Measurements from ENCODE around the gene NACC1. TPM values are rescaled to one million over a fixed set of nuclear protein-coding genes. Genes with fewer than 3 reads are reported as not detected.

NACC1 gene
- total RNA-seq, 1 donor from 2014 or later = 103 TPM

GRCh38 chr19:13101590-13102415, 16.3 kb upstream of the NACC1 start:
- Mint-ChIP-seq H3K36me3 (ENCODE audit: insufficient read depth) (no peaks in the 10 kb centered on the region), H3K4me1 (ENCODE audit: low read depth) (no peaks in the 10 kb centered on the region), H3K9me3 (ENCODE audit: low read depth) (no peaks in the 10 kb centered on the region), H3K27ac (no peak overlapping the region), H3K4me3 (ENCODE audit: low read depth) (no peak overlapping the region), H3K27me3 (peaks cover 38% of the 10 kb centered on the region)
- no peak for DNase-seq (ENCODE audit: low spot score, unreplicated experiment)
- no peak for TF ChIP-seq CTCF (IDR thresholded peaks at IDR 0.05; ENCODE audit: unreplicated experiment)

- no peak for DNase-seq (ENCODE audit: low spot score, unreplicated experiment)
- no peaks in the 10 kb centered on the region for H3K9me3 Mint-ChIP-seq (ENCODE audit: low read depth)
- H3K27me3 Mint-ChIP-seq = peaks cover 32% of the 10 kb centered on the region
- peaks cover under 1% of the 10 kb centered on the region for H3K36me3 Mint-ChIP-seq (ENCODE audit: insufficient read depth)
- no peak overlapping the region for H3K4me3 Mint-ChIP-seq (ENCODE audit: low read depth)
- H3K27ac Mint-ChIP-seq = no peak overlapping the region
- H3K4me1 Mint-ChIP-seq (ENCODE audit: low read depth) = no peaks in the 10 kb centered on the region
- no peak for TF ChIP-seq CTCF (IDR thresholded peaks at IDR 0.05; ENCODE audit: unreplicated experiment)
Observed at GRCh38 chr19:13102416-13102665, 15.7 kb upstream of the NACC1 start.

- no peak within 1 kb of the TSS for H3K4me3 Mint-ChIP-seq (ENCODE audit: low read depth)
- no peaks in the 10 kb centered on the region for H3K9me3 Mint-ChIP-seq (ENCODE audit: low read depth)
- DNase-seq (ENCODE audit: low spot score, unreplicated experiment) = peak; percentile 46
- H3K27me3 Mint-ChIP-seq = peaks cover 29% of the 10 kb centered on the region
- TF ChIP-seq CTCF (IDR thresholded peaks at IDR 0.05; ENCODE audit: unreplicated experiment) = no peak
- peaks cover 2% of the 10 kb centered on the region for H3K36me3 Mint-ChIP-seq (ENCODE audit: insufficient read depth)
- no peaks in the 10 kb centered on the region for H3K4me1 Mint-ChIP-seq (ENCODE audit: low read depth)
- no peak within 1 kb of the TSS for H3K27ac Mint-ChIP-seq
Observed at GRCh38 chr19:13102666-13103580, 15.1 kb upstream of the NACC1 start, which contains the start of gene LYL1. LYL1 (minus strand) TSS chr19:13102858; CDS start chr19:13101171, 1,687 bp downstream.

- no peak for DNase-seq (ENCODE audit: low spot score, unreplicated experiment)
- Mint-ChIP-seq H3K9me3 (ENCODE audit: low read depth) (no peaks in the 10 kb centered on the region), H3K27me3 (peaks cover 20% of the 10 kb centered on the region), H3K27ac (no peak overlapping the region), H3K4me1 (ENCODE audit: low read depth) (no peaks in the 10 kb centered on the region), H3K4me3 (ENCODE audit: low read depth) (no peak overlapping the region), H3K36me3 (ENCODE audit: insufficient read depth) (peaks cover 2% of the 10 kb centered on the region)
- TF ChIP-seq CTCF (IDR thresholded peaks at IDR 0.05; ENCODE audit: unreplicated experiment) = no peak
Observed at GRCh38 chr19:13103581-13104359, 14.3 kb upstream of the NACC1 start.

- no peaks in the 10 kb centered on the region for H3K9me3 Mint-ChIP-seq (ENCODE audit: low read depth)
- TF ChIP-seq CTCF (IDR thresholded peaks at IDR 0.05; ENCODE audit: unreplicated experiment) = peak; percentile 63
- H3K4me3 Mint-ChIP-seq (ENCODE audit: low read depth) = no peak overlapping the region
Observed at GRCh38 chr19:13104360-13104847, 13.7 kb upstream of the NACC1 start.

More at GRCh38 chr19:13104360-13104847, 13.7 kb upstream of the NACC1 start:
- Mint-ChIP-seq H3K36me3 (ENCODE audit: insufficient read depth) (peaks cover 2% of the 10 kb centered on the region), H3K27ac (no peak overlapping the region), H3K27me3 (peaks cover 16% of the 10 kb centered on the region), H3K4me1 (ENCODE audit: low read depth) (no peaks in the 10 kb centered on the region)
- DNase-seq (ENCODE audit: low spot score, unreplicated experiment) = no peak

Data from progenitor cell of endocrine pancreas (in vitro differentiated cells).